ENCODE results near the gene SDCCAG8. TPM values are rescaled to one million over a fixed set of nuclear protein-coding genes. Genes with fewer than 3 reads are reported as not detected.

Gene SDCCAG8
- total and polyA plus RNA-seq, 2 of the 8 experiments (the other 6 are each of a cell fraction or from before 2014, with no cell fraction given), result 15.6 to 21.0 TPM

DNA sequence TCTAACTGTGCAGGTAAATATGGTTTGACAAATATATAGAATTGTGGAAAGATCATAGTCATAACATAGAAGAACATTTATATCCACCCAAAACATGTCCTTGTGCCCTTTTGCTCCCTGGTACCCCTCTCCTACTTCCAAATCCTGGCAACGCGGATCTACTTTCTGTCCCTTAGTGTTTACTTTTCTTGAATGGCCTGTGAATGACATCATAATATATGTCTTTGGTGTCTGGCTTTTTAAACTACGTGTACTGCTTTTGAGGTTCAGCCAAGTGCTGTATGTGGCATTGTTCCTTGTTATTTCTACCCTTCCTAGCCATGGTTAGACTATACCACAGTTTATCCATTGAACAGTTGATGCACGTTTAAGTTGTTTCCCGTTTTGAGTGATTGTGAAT lies 155.6 kb downstream of the SDCCAG8 start (continued):
- TF ChIP-seq, protein P1, sequence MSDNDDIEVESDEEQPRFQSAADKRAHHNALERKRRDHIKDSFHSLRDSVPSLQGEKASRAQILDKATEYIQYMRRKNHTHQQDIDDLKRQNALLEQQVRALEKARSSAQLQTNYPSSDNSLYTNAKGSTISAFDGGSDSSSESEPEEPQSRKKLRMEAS (IDR thresholded peaks at IDR 0.05), result no peak
- TF ChIP-seq EZH2 (IDR thresholded peaks at IDR 0.05; ENCODE audit: low read depth, low read length, severe bottlenecking), result no peak

Measured in H1 (cell line).